Measurements from ENCODE around the gene SPHK1.

- TF ChIP-seq POLR2AphosphoS5 (IDR thresholded peaks at IDR 0.05; ENCODE audit: low read depth, low read length) (no peak), CTCF (IDR thresholded peaks at IDR 0.05) (no peak)
These were observed 12.8 kb downstream of the SPHK1 start for GRCh38 chr17:76397184-76397583.

All from Panc1 (cell line).